A673 (cell line): ENCODE measurements around the gene NUP188.

Experiments used
- EZH2 ChIP-seq: fragments of 200-600 bp; sonication (generic); IDR thresholded peaks from 2 replicates; pipeline ENCODE4 v1.6.1; 2017; ENCODE audit warnings: borderline replicate concordance, low read depth, mild to moderate bottlenecking, mixed read lengths, antibody characterized with exemption, low read length; ENCODE audit not compliant: poor library complexity, severe bottlenecking
- TF ChIP-seq, protein P1 (sequence below): fragments of 300-800, 200-600 bp; sonication (generic); conservative IDR thresholded peaks from 2 replicates; pipeline ENCODE4 v1.5.1; 2017; ENCODE audit warnings: low read depth, mild to moderate bottlenecking, antibody characterized with exemption, low read length, moderate library complexity, mixed read lengths

DNA sequence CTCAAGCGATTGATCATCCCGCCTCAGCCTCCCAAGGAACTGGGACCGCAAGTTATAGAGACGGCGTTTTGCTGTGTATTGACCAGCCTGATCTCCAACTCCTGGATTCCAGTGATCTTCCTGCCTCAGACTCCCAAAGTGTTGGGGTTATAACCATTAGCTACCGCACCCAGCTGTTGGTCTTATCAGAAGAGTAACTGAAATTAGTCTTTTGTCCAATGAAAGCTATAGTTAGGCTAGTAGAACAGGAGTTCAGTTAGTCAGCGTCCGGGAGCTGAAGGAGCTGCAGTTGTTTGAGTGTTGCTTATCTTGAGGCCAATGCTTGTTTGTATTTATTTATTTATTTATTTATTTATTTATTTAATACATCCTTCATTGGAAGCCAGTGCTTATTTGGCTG, 85.7 kb downstream of the NUP188 start:
- TF ChIP-seq, protein P1, sequence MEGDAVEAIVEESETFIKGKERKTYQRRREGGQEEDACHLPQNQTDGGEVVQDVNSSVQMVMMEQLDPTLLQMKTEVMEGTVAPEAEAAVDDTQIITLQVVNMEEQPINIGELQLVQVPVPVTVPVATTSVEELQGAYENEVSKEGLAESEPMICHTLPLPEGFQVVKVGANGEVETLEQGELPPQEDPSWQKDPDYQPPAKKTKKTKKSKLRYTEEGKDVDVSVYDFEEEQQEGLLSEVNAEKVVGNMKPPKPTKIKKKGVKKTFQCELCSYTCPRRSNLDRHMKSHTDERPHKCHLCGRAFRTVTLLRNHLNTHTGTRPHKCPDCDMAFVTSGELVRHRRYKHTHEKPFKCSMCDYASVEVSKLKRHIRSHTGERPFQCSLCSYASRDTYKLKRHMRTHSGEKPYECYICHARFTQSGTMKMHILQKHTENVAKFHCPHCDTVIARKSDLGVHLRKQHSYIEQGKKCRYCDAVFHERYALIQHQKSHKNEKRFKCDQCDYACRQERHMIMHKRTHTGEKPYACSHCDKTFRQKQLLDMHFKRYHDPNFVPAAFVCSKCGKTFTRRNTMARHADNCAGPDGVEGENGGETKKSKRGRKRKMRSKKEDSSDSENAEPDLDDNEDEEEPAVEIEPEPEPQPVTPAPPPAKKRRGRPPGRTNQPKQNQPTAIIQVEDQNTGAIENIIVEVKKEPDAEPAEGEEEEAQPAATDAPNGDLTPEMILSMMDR = no peak
- TF ChIP-seq EZH2 = no peak
